H9 (cell line): ENCODE results near the gene CA9. TPM values are rescaled to one million over a fixed set of nuclear protein-coding genes. Genes with fewer than 3 reads are reported as not detected.

ENCODE experiments used
- DNase-seq: peaks from one replicate; pipeline ENCODE4 v3.0.0-alpha.2; 2017
- H2AFZ ChIP-seq: one replicate; pipeline ENCODE4 v1.6.1; 2013; ENCODE audit warnings: mild to moderate bottlenecking, low read length, control low read depth, moderate library complexity
- H2AK5ac ChIP-seq: 2 replicates; pipeline ENCODE4 v1.6.1; 2013; ENCODE audit warnings: low read length, control low read depth, mixed read lengths; ENCODE audit not compliant: insufficient read length
- H2BK120ac ChIP-seq: one replicate; pipeline ENCODE4 v1.6.1; 2013; ENCODE audit warnings: low read depth, mild to moderate bottlenecking, low read length, control low read depth, inconsistent platforms; ENCODE audit not compliant: poor library complexity, severe bottlenecking
- H2BK12ac ChIP-seq: 2 replicates; pipeline ENCODE4 v1.6.1; 2013; ENCODE audit warnings: low read length, control low read depth, mixed read lengths, low read depth; ENCODE audit not compliant: insufficient read length
- H2BK15ac ChIP-seq: 2 replicates; pipeline ENCODE4 v1.6.1; 2013; ENCODE audit warnings: low read depth, low read length, control low read depth
- H2BK20ac ChIP-seq: one replicate; pipeline ENCODE4 v1.6.1; 2013; ENCODE audit warnings: low read depth, mild to moderate bottlenecking, low read length, control low read depth, inconsistent platforms; ENCODE audit not compliant: poor library complexity, severe bottlenecking
- H2BK5ac ChIP-seq: 2 replicates; pipeline ENCODE4 v1.6.1; 2013; ENCODE audit warnings: low read length, control low read depth, mixed read lengths; ENCODE audit not compliant: insufficient read length
- H3K14ac ChIP-seq: 2 replicates; pipeline ENCODE4 v1.6.1; 2013; ENCODE audit warnings: low read length, control low read depth; ENCODE audit not compliant: insufficient read depth
- H3K18ac ChIP-seq: 2 replicates; pipeline ENCODE4 v1.6.1; 2013; ENCODE audit warnings: low read depth, mild to moderate bottlenecking, mixed read lengths, low read length, control low read depth; ENCODE audit not compliant: insufficient read length
- H3K23ac ChIP-seq: 2 replicates; pipeline ENCODE4 v1.6.1; 2013; ENCODE audit warnings: low read length, control low read depth, mixed read lengths, low read depth; ENCODE audit not compliant: insufficient read length
- H3K23me2 ChIP-seq: 2 replicates; pipeline ENCODE4 v1.6.1; 2013; ENCODE audit warnings: low read depth, mild to moderate bottlenecking, mixed read lengths, low read length, control low read depth; ENCODE audit not compliant: insufficient read length, poor library complexity, severe bottlenecking
- H3K27ac ChIP-seq: 2 replicates; pipeline ENCODE4 v1.5.1; 2013; ENCODE audit warnings: low read length, control low read depth, mixed read lengths, low read depth; ENCODE audit not compliant: insufficient read length
- H3K27me3 ChIP-seq: 2 replicates; pipeline ENCODE4 v1.6.1; 2013; ENCODE audit warnings: low read length, control low read depth, inconsistent platforms; ENCODE audit not compliant: insufficient read depth
- H3K4ac ChIP-seq: 2 replicates; pipeline ENCODE4 v1.6.1; 2013; ENCODE audit warnings: low read depth, mild to moderate bottlenecking, control low read depth, inconsistent platforms, low read length, moderate library complexity
- H3K4me1 ChIP-seq: 2 replicates; pipeline ENCODE4 v1.6.1; 2013; ENCODE audit warnings: low read length, control low read depth, inconsistent platforms; ENCODE audit not compliant: insufficient read depth
- H3K4me2 ChIP-seq: 2 replicates; pipeline ENCODE4 v1.6.1; 2013; ENCODE audit warnings: low read length, control low read depth, mixed read lengths; ENCODE audit not compliant: insufficient read length, insufficient read depth
- H3K56ac ChIP-seq: 2 replicates; pipeline ENCODE4 v1.6.1; 2013; ENCODE audit warnings: low read depth, mild to moderate bottlenecking, mixed read lengths, low read length, control low read depth; ENCODE audit not compliant: insufficient read length
- H3K79me1 ChIP-seq: 2 replicates; pipeline ENCODE4 v1.6.1; 2013; ENCODE audit warnings: low read depth, mild to moderate bottlenecking, moderate library complexity, low read length, control low read depth, inconsistent platforms; ENCODE audit not compliant: insufficient read depth, poor library complexity, severe bottlenecking
- H3K79me2 ChIP-seq: 2 replicates; pipeline ENCODE4 v1.6.1; 2013; ENCODE audit warnings: low read length, control low read depth, inconsistent platforms; ENCODE audit not compliant: insufficient read depth
- H3K9ac ChIP-seq: 2 replicates; pipeline ENCODE4 v1.6.1; 2013; ENCODE audit warnings: low read length, control low read depth, mixed read lengths; ENCODE audit not compliant: insufficient read length; ENCODE audit errors: extremely low read depth
- H3K9me3 ChIP-seq: one replicate; pipeline ENCODE4 v1.6.1; 2013; ENCODE audit warnings: low read depth, low read length, inconsistent platforms; ENCODE audit not compliant: control insufficient read depth
- H3T11ph ChIP-seq: one replicate; pipeline ENCODE4 v1.6.1; 2013; ENCODE audit warnings: mild to moderate bottlenecking, low read length, control low read depth, inconsistent platforms
- H4K20me1 ChIP-seq: one replicate; pipeline ENCODE4 v1.6.1; 2013; ENCODE audit not compliant: control insufficient read depth, insufficient read length, insufficient read depth
- H4K5ac ChIP-seq: 2 replicates; pipeline ENCODE4 v1.6.1; 2013; ENCODE audit warnings: low read depth, mild to moderate bottlenecking, mixed read lengths, low read length, control low read depth; ENCODE audit not compliant: insufficient read length
- H4K8ac ChIP-seq: replicated peaks from 2 replicates; pipeline ENCODE4 v1.6.1; 2013; ENCODE audit warnings: low read length, control low read depth, mixed read lengths, low read depth; ENCODE audit not compliant: insufficient read length
- H4K91ac ChIP-seq: 2 replicates; pipeline ENCODE4 v1.6.1; 2013; ENCODE audit warnings: low read depth, mild to moderate bottlenecking, moderate library complexity, mixed read lengths, low read length, control low read depth; ENCODE audit not compliant: insufficient read length
- H3K27ac Mint-ChIP-seq, 3 experiments: 2 replicates in 2 of 3; 3 replicates in 1 of 3; pipeline ENCODE4 v1.8.0; 2020 to 2021; ENCODE audit warnings: mixed read lengths in 3 of 3, mild to moderate bottlenecking in 1 of 3, moderate library complexity in 1 of 3
- H3K27me3 Mint-ChIP-seq: 2 replicates; pipeline ENCODE4 v1.8.0; 2021; ENCODE audit warnings: low read depth, mild to moderate bottlenecking, moderate library complexity, mixed read lengths
- H3K36me3 Mint-ChIP-seq, 3 experiments: 2 replicates in 2 of 3; 3 replicates in 1 of 3; pipeline ENCODE4 v1.8.0; 2020 to 2021; ENCODE audit warnings: low read depth in 3 of 3, mixed read lengths in 3 of 3; ENCODE audit not compliant: insufficient read depth in 1 of 3
- H3K4me1 Mint-ChIP-seq, 2 experiments: 2 replicates each; pipeline ENCODE4 v1.8.0; 2020; ENCODE audit warnings: mixed read lengths in 2 of 2
- H3K4me3 Mint-ChIP-seq, 2 experiments: 2 replicates in 1 of 2; 3 replicates in 1 of 2; pipeline ENCODE4 v1.8.0; 2020 to 2021; ENCODE audit warnings: mild to moderate bottlenecking in 2 of 2, mixed read lengths in 2 of 2, moderate library complexity in 1 of 2
- H3K9me3 Mint-ChIP-seq, 2 experiments: 2 replicates in 1 of 2; 3 replicates in 1 of 2; pipeline ENCODE4 v1.8.0; 2020; ENCODE audit warnings: mild to moderate bottlenecking in 2 of 2, mixed read lengths in 2 of 2, moderate library complexity in 1 of 2
- CTCF ChIP-seq: fragments of 200-600 bp; sonication (generic); conservative IDR thresholded peaks from 3 replicates; pipeline ENCODE4 v1.8.0; 2021; ENCODE audit warnings: antibody characterized with exemption, mild to moderate bottlenecking
- WGBS: extraction: QIAGEN DNeasy Blood & Tissue Kit; methylation state at CpG from one replicate; pipeline ENCODE4 v1.1.7; 2013; ENCODE audit warnings: missing lambda C conversion rate, low lambda C conversion rate, mixed read lengths; ENCODE audit not compliant: insufficient read length; ENCODE audit errors: extremely low coverage; 5-methylcytosine and 5-hydroxymethylcytosine counted together
- total RNA-seq: library from RNA; stranded (reverse); gene quantifications from 2 replicates; pipeline ENCODE4 v1.2.1, GENCODE V29; 2021

Gene CA9
- total RNA-seq, 1 experiment from 2014 or later = 0.94 TPM

- Histone ChIP-seq H2BK5ac (no peak overlapping the region), H2BK15ac (no peak overlapping the region), H3K23me2 (no peaks in the 10 kb centered on the region), H4K8ac (no peak overlapping the region), H3K4ac (no peak overlapping the region), H2BK20ac (no peak overlapping the region), H2AK5ac (no peak overlapping the region), H3K56ac (no peak overlapping the region), H3K14ac (no peak overlapping the region), H3K79me2 (no peaks in the 10 kb centered on the region), H2BK12ac (no peak overlapping the region), H3K79me1 (no peaks in the 10 kb centered on the region), H4K91ac (no peak overlapping the region), H4K5ac (no peak overlapping the region), H3K18ac (no peak overlapping the region), H3K9me3 (no peaks in the 10 kb centered on the region), H3K4me2 (no peak overlapping the region), H3K27ac (no peak overlapping the region), H3K23ac (no peak overlapping the region), H3K27me3 (no peaks in the 10 kb centered on the region), H3K4me1 (peaks cover 3% of the 10 kb centered on the region), H2BK120ac (no peak overlapping the region), H2AFZ (no peak overlapping the region), H3T11ph (no peak overlapping the region), H4K20me1 (no peaks in the 10 kb centered on the region), H3K9ac (no peak overlapping the region)
- peak overlapping the region in 1 of 3 experiments; percentile 35; a peak in 3 of 7 replicates for H3K27ac Mint-ChIP-seq
- H3K36me3 Mint-ChIP-seq = peaks cover 41 to 59% (median 58%) of the 10 kb centered on the region in 3 experiments; a peak in 6 of 7 replicates
- WGBS = no CpG with 5 or more reads among the region's 10 CpGs
- H3K4me1 Mint-ChIP-seq = peaks cover 27 to 29% of the 10 kb centered on the region in 2 experiments
- peaks cover 1% of the 10 kb centered on the region; the same call in 1 of the 2 replicates for H3K27me3 Mint-ChIP-seq
- no peaks in the 10 kb centered on the region for H3K9me3 Mint-ChIP-seq
- no peak for TF ChIP-seq CTCF
- DNase-seq = no peak
- H3K4me3 Mint-ChIP-seq = no peak overlapping the region; a peak in 1 of 5 replicates
Observed at GRCh38 chr9:35682520-35683315, 9.0 kb downstream of the CA9 start.
